Nephron (organoid): ENCODE data around the gene ZNF785.
"Not testable (repeated sequence)": the region's sequence is repeated elsewhere in the genome, so short reads cannot be mapped to it uniquely, and the experiment has no call there.

Experiments used
- H3K27ac Mint-ChIP-seq, 3 experiments: 2 replicates each; pipeline ENCODE4 v1.8.0; 2020; ENCODE audit warnings: mixed read lengths in 3 of 3, mild to moderate bottlenecking in 2 of 3, moderate library complexity in 1 of 3
- H3K27me3 Mint-ChIP-seq: 2 replicates; pipeline ENCODE4 v1.8.0; 2021; ENCODE audit warnings: low read depth, mild to moderate bottlenecking, moderate library complexity, mixed read lengths
- H3K36me3 Mint-ChIP-seq: 2 replicates; pipeline ENCODE4 v1.8.0; 2020; ENCODE audit warnings: low read depth, mixed read lengths
- H3K4me1 Mint-ChIP-seq: 2 replicates; pipeline ENCODE4 v1.8.0; 2020; ENCODE audit warnings: mixed read lengths
- H3K4me3 Mint-ChIP-seq, 3 experiments: 2 replicates each; pipeline ENCODE4 v1.8.0; 2020; ENCODE audit warnings: mild to moderate bottlenecking in 3 of 3, mixed read lengths in 3 of 3, moderate library complexity in 2 of 3
- H3K9me3 Mint-ChIP-seq: 2 replicates; pipeline ENCODE4 v1.8.0; 2020; ENCODE audit warnings: mixed read lengths
- TF ChIP-seq, protein P1 (sequence below), 3 experiments: fragments of 200-600 bp; sonication (generic); IDR thresholded peaks; one replicate each; pipeline ENCODE4 v1.5.0; 2021; ENCODE audit warnings: antibody characterized with exemption in 3 of 3; ENCODE audit not compliant: unreplicated experiment in 3 of 3

ZNF785 gene

GRCh38 chr16:30600215-30600614 lies 14.7 kb upstream of the ZNF785 start:
- TF ChIP-seq, protein P1, sequence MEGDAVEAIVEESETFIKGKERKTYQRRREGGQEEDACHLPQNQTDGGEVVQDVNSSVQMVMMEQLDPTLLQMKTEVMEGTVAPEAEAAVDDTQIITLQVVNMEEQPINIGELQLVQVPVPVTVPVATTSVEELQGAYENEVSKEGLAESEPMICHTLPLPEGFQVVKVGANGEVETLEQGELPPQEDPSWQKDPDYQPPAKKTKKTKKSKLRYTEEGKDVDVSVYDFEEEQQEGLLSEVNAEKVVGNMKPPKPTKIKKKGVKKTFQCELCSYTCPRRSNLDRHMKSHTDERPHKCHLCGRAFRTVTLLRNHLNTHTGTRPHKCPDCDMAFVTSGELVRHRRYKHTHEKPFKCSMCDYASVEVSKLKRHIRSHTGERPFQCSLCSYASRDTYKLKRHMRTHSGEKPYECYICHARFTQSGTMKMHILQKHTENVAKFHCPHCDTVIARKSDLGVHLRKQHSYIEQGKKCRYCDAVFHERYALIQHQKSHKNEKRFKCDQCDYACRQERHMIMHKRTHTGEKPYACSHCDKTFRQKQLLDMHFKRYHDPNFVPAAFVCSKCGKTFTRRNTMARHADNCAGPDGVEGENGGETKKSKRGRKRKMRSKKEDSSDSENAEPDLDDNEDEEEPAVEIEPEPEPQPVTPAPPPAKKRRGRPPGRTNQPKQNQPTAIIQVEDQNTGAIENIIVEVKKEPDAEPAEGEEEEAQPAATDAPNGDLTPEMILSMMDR (IDR thresholded peaks at IDR 0.05; ENCODE audit: unreplicated experiment in 3 of 3) = no peak
- Mint-ChIP-seq H3K4me1 (peaks cover 5% of the 10 kb centered on the region), H3K9me3 (no peaks in the 10 kb centered on the region)

GRCh38 chr16:30592871-30593270 lies 7.4 kb upstream of the ZNF785 start:
- Mint-ChIP-seq H3K4me3 (no peak overlapping the region), H3K9me3 (no peaks in the 10 kb centered on the region), H3K4me1 (no peaks in the 10 kb centered on the region), H3K27ac (no peak overlapping the region), H3K27me3 (no peaks in the 10 kb centered on the region), H3K36me3 (peaks cover 8% of the 10 kb centered on the region)
- TF ChIP-seq, protein P1 (IDR thresholded peaks at IDR 0.05; ENCODE audit: unreplicated experiment in 3 of 3) = no peak

More at GRCh38 chr16:30600215-30600614, 14.7 kb upstream of the ZNF785 start:
- Mint-ChIP-seq H3K4me3 (no peak overlapping the region), H3K36me3 (peaks cover 43% of the 10 kb centered on the region), H3K27me3 (no peaks in the 10 kb centered on the region), H3K27ac (no peak overlapping the region)

DNA sequence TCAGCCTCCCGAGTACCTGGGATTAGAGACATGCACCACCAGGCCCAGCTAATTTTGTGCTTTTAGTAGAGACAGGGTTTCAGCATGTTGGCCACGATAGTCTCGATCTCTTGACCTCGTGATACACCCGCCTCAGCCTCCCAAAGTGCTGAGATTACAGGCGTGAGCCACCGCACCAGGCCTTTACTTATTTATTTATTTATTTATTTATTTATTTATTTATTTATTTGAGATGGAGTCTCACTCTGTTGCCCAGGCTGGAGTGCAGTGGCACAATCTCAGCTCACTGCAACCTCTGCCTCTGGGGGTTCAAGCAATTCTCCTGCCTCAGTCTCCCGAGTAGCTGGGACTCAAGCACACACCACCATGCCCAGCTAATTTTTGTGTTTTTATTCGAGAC lies 5.4 kb upstream of the ZNF785 start:
- H3K4me3 Mint-ChIP-seq, H3K27me3 Mint-ChIP-seq, H3K27ac Mint-ChIP-seq, H3K36me3 Mint-ChIP-seq, H3K4me1 Mint-ChIP-seq, H3K9me3 Mint-ChIP-seq: not testable (repeated sequence)

- not testable (repeated sequence) for H3K27me3 Mint-ChIP-seq, H3K27ac Mint-ChIP-seq, H3K9me3 Mint-ChIP-seq, H3K4me3 Mint-ChIP-seq
- H3K4me1 Mint-ChIP-seq = peaks cover 11% of the 10 kb centered on the region
- peaks cover 10% of the 10 kb centered on the region for H3K36me3 Mint-ChIP-seq
These were observed 4.1 kb upstream of the ZNF785 start for GRCh38 chr16:30589582-30589981.

- Mint-ChIP-seq H3K36me3 (peaks cover 8% of the 10 kb centered on the region), H3K27ac (no peak overlapping the region), H3K4me1 (peaks cover 11% of the 10 kb centered on the region), H3K27me3 (no peaks in the 10 kb centered on the region), H3K4me3 (no peak overlapping the region), H3K9me3 (no peaks in the 10 kb centered on the region)
- TF ChIP-seq, protein P1 (IDR thresholded peaks at IDR 0.05; ENCODE audit: unreplicated experiment in 3 of 3) = no peak
These were observed 3.2 kb upstream of the ZNF785 start for GRCh38 chr16:30588651-30589050.

DNA sequence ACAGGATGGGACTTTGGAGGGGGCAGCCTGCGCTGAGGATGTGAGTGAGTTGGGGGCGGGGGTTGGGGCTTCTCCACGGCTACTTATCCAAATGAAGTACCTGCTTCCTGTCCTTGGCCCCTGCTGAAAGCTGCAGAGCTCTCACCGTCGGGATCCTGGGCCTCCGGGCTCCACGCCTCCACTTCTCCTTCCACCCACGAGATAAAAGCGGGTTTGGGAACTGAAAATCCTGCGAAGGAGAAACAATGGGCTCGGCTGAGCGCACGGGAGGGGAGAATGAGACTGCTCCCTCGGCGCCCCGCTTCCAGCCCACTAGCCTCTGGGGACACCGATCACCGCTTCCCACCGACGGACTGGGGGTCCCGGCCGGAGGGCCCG lies 486 bp downstream of the ZNF785 start:
- peak overlapping the region; percentile 82 to 96 (median 88) for H3K4me3 Mint-ChIP-seq
- H3K27me3 Mint-ChIP-seq = no peaks in the 10 kb centered on the region
- peaks cover 20% of the 10 kb centered on the region for H3K36me3 Mint-ChIP-seq
- H3K9me3 Mint-ChIP-seq = no peaks in the 10 kb centered on the region
- TF ChIP-seq, protein P1 (IDR thresholded peaks at IDR 0.05; ENCODE audit: unreplicated experiment in 3 of 3) = no peak
- peaks cover 11% of the 10 kb centered on the region for H3K4me1 Mint-ChIP-seq
- H3K27ac Mint-ChIP-seq = peak overlapping the region; percentile 74 to 90 (median 80)

- Mint-ChIP-seq H3K27ac (no peak overlapping the region), H3K27me3 (no peaks in the 10 kb centered on the region), H3K4me1 (peaks cover 11% of the 10 kb centered on the region), H3K4me3 (peak overlapping the region in 2 of 3 experiments; percentile 29 to 54), H3K36me3 (peaks cover 22% of the 10 kb centered on the region), H3K9me3 (no peaks in the 10 kb centered on the region)
- TF ChIP-seq, protein P1 (IDR thresholded peaks at IDR 0.05; ENCODE audit: unreplicated experiment in 3 of 3) = no peak
These were observed 2.7 kb downstream of the ZNF785 start for GRCh38 chr16:30582611-30583340.
